Activated T-helper 17 cell treated with anti-CD3 and anti-CD28 coated beads, Interleukin-2, amount 50 U/mL, for 72 hours (primary cell): Measurements from ENCODE around the gene EPHA3. TPM values are rescaled to one million over a fixed set of nuclear protein-coding genes. Genes with fewer than 3 reads are reported as not detected.

ENCODE experiments used
- ATAC-seq: fragments of 150-1000 bp; cut with Tn5 transposase; replicated peaks from 2 replicates; pipeline ENCODE4 v1.10.0; 2021; ENCODE audit warnings: mild to moderate bottlenecking, moderate library complexity
- H3K27ac Mint-ChIP-seq: one replicate; pipeline ENCODE4 v1.8.0; 2022; ENCODE audit warnings: mixed read lengths
- H3K27me3 Mint-ChIP-seq: one replicate; pipeline ENCODE4 v1.8.0; 2022; ENCODE audit warnings: mixed read lengths
- H3K36me3 Mint-ChIP-seq: one replicate; pipeline ENCODE4 v1.8.0; 2022; ENCODE audit warnings: low read depth, mild to moderate bottlenecking, mixed read lengths
- H3K4me1 Mint-ChIP-seq: one replicate; pipeline ENCODE4 v1.8.0; 2022; ENCODE audit warnings: mixed read lengths
- H3K4me3 Mint-ChIP-seq: one replicate; pipeline ENCODE4 v1.8.0; 2022; ENCODE audit warnings: mild to moderate bottlenecking, mixed read lengths
- H3K9me3 Mint-ChIP-seq: one replicate; pipeline ENCODE4 v1.8.0; 2022; ENCODE audit warnings: mixed read lengths
- total RNA-seq, 2 donors: library from RNA; stranded (reverse); gene quantifications; one replicate each; pipeline ENCODE4 v1.2.3, GENCODE V29; 2022

The EPHA3 gene
- total RNA-seq, 2 donors from 2014 or later, result 0.11 to 2.1 TPM

DNA sequence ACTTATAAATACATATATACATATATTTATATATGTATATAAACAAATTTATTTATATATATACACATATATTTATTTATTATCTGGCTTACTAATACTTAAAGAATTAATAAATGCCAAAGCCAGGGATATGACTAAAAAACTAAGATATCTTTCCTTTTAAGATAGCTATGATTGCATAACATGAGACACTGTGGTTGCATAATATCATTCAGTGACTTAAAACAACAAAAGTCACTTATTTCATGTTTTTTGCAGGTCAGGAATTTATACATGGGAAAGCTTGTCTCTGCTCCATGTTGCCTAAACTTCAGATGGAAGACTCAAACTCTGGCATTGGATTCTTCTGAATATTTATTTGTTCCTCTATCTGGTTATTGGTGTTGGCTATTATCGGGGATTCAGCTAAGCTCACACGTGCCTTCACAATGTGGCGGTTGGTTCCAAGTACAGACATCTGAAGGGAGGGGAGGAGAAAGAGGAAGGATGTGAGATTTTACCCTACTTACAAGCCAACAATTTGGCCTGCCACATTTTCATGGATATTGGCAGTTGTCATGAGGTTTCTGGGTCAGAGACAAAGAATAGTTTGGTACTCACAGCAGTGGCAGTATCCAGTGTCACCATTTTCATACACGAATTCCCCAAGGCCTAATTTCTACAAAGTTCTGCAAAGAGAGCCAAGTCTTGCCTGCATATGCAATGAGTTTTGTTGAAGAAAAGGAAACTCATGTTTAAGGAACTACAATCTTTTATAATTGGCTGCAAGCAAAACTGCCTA lies 381.6 kb downstream of the EPHA3 start:
- no peak for ATAC-seq

GRCh38 chr3:89490129-89490528 lies 382.7 kb downstream of the EPHA3 start:
- H3K27me3 Mint-ChIP-seq, result no peaks in the 10 kb centered on the region

More for the DNA sequence above, 381.6 kb downstream of the EPHA3 start:
- no peaks in the 10 kb centered on the region for H3K4me1 Mint-ChIP-seq
- H3K36me3 Mint-ChIP-seq, result no peaks in the 10 kb centered on the region
- no peak overlapping the region for H3K4me3 Mint-ChIP-seq
- peaks cover 9% of the 10 kb centered on the region for H3K9me3 Mint-ChIP-seq
- H3K27me3 Mint-ChIP-seq, result no peaks in the 10 kb centered on the region
- H3K27ac Mint-ChIP-seq, result no peak overlapping the region

GRCh38 chr3:89494734-89495133 lies 387.3 kb downstream of the EPHA3 start:
- Mint-ChIP-seq H3K4me3 (no peak overlapping the region), H3K27me3 (no peaks in the 10 kb centered on the region), H3K9me3 (no peaks in the 10 kb centered on the region), H3K27ac (no peak overlapping the region), H3K36me3 (no peaks in the 10 kb centered on the region), H3K4me1 (no peaks in the 10 kb centered on the region)
- no peak for ATAC-seq

More at GRCh38 chr3:89490129-89490528, 382.7 kb downstream of the EPHA3 start:
- Mint-ChIP-seq H3K27ac (no peak overlapping the region), H3K4me1 (no peaks in the 10 kb centered on the region), H3K9me3 (peaks cover 5% of the 10 kb centered on the region), H3K4me3 (no peak overlapping the region), H3K36me3 (no peaks in the 10 kb centered on the region)
- ATAC-seq, result no peak

DNA sequence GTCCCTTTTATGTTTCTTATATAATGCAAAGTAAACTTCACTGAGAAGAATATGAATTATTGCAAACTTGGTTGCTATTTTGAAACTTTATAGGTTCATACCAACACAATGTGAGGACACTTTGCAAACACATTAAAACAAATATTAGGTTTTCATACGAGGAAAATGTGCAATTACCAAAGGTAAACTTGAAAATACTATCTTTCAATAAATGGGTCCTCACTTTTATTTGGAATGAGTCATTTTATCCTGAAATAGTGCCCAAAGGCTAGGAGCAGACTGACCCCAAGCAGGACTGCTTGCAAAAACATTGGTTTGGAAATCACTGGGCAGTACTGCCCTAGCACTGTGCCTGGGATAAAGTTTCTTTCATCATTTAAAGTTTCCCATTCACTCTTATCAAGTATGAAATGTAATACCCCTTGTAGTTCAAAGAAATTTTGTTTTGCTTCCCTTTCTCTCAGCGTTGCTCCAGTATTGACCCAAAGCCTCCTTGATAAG lies 396.5 kb downstream of the EPHA3 start:
- Mint-ChIP-seq H3K27ac (no peak overlapping the region), H3K4me3 (no peak overlapping the region), H3K4me1 (no peaks in the 10 kb centered on the region), H3K27me3 (no peaks in the 10 kb centered on the region), H3K36me3 (no peaks in the 10 kb centered on the region), H3K9me3 (no peaks in the 10 kb centered on the region)
- ATAC-seq, result no peak

DNA sequence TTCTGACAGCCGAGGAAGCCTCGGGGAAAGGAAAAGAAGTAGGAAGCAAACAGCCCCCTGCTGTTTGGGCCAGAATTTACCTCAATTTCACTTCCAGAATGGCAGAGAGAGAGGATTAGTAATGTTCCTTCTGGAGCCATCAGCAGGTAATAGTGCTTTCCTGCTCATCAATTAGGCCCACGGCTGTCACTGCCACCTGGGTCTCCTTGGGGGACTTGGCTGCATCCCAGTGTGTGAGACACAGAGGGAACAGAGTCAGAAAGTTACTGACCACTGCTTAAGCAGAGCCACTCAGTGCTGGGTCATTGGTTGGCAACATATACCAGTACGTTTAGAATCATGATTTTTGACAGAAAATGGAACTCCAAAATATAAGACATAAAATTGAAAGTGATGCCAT lies 397.0 kb downstream of the EPHA3 start:
- Mint-ChIP-seq H3K4me1 (no peaks in the 10 kb centered on the region), H3K9me3 (no peaks in the 10 kb centered on the region), H3K4me3 (no peak overlapping the region), H3K27ac (no peak overlapping the region), H3K27me3 (no peaks in the 10 kb centered on the region), H3K36me3 (no peaks in the 10 kb centered on the region)
- ATAC-seq, result no peak

GRCh38 chr3:89506462-89507103 lies 399.2 kb downstream of the EPHA3 start:
- no peak overlapping the region for H3K27ac Mint-ChIP-seq
- no peaks in the 10 kb centered on the region for H3K36me3 Mint-ChIP-seq
- H3K27me3 Mint-ChIP-seq, result no peaks in the 10 kb centered on the region
- H3K9me3 Mint-ChIP-seq, result no peaks in the 10 kb centered on the region
- no peak overlapping the region for H3K4me3 Mint-ChIP-seq
- ATAC-seq, result no peak
- no peaks in the 10 kb centered on the region for H3K4me1 Mint-ChIP-seq

DNA sequence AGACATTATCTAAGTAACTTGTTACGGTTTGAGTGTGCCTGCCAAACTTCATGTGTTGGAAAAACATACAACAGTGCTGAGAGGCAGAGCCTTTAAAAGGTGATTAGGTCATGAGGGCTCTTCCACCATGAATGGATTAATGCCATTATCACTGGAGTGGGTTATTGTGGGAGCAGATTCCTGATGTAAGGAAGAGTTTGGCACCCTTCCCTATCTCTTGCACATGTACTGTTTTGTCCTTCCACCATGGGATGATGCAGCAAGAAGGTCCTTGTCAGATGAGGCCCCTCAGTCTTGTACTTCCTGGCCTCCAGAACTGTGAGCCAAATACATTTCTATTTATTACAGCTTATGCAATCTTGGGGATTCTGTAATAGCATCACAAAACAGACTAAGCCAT lies 413.9 kb downstream of the EPHA3 start:
- Mint-ChIP-seq H3K4me1 (no peaks in the 10 kb centered on the region), H3K27ac (no peak overlapping the region), H3K9me3 (peaks cover 10% of the 10 kb centered on the region), H3K27me3 (no peaks in the 10 kb centered on the region), H3K4me3 (no peak overlapping the region), H3K36me3 (no peaks in the 10 kb centered on the region)
- ATAC-seq, result no peak

GRCh38 chr3:89522155-89522554 lies 414.7 kb downstream of the EPHA3 start:
- no peaks in the 10 kb centered on the region for H3K27me3 Mint-ChIP-seq
- no peak overlapping the region for H3K27ac Mint-ChIP-seq
- ATAC-seq, result no peak
- no peak overlapping the region for H3K4me3 Mint-ChIP-seq
- H3K4me1 Mint-ChIP-seq, result no peaks in the 10 kb centered on the region
- H3K9me3 Mint-ChIP-seq, result peaks cover 10% of the 10 kb centered on the region
- no peaks in the 10 kb centered on the region for H3K36me3 Mint-ChIP-seq

- Mint-ChIP-seq H3K4me3 (no peak overlapping the region), H3K9me3 (peaks cover 9% of the 10 kb centered on the region), H3K27me3 (no peaks in the 10 kb centered on the region), H3K27ac (no peak overlapping the region), H3K36me3 (no peaks in the 10 kb centered on the region), H3K4me1 (no peaks in the 10 kb centered on the region)
- ATAC-seq, result no peak
Measured at GRCh38 chr3:89525609-89526008, 418.2 kb downstream of the EPHA3 start.

- Mint-ChIP-seq H3K27ac (no peak overlapping the region), H3K4me1 (no peaks in the 10 kb centered on the region), H3K4me3 (no peak overlapping the region), H3K27me3 (no peaks in the 10 kb centered on the region), H3K9me3 (peaks cover 9% of the 10 kb centered on the region), H3K36me3 (no peaks in the 10 kb centered on the region)
- no peak for ATAC-seq
Measured at GRCh38 chr3:89527736-89528305, 420.4 kb downstream of the EPHA3 start.
